NCI-H1092 treated with DMSO at 0.1 percent for 48 hours (cell line): ENCODE results near the gene LAGE3.

Experiments used
- DNase-seq: peaks from one replicate; lab custom pipeline; 2025; lab: John Stamatoyannopoulos, UW

LAGE3 gene

DNA sequence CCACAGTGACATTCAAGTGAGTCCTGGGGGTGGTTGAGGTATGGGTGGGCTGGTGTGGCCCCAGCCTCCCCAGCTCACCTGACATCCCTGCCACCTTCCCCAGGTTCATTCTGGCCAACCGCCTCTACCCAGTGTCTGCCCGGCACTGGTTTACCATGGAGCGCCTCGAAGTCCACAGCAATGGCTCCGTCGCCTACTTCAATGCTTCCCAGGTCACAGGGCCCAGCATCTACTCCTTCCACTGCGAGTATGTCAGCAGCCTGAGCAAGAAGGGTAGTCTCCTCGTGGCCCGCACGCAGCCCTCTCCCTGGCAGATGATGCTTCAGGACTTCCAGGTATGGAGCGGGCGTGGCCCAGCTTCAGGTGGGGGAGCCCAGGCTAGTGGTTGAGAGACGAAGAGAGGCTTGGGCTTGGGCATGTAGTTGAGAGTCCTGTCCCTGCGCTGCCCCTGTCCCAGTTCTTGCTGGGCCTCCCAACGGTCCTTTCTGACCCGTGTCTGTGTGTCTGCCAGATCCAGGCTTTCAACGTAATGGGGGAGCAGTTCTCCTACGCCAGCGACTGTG lies 43.8 kb downstream of the LAGE3 start:
- no peak for DNase-seq

GRCh38 chrX:154434394-154435168 lies 44.5 kb downstream of the LAGE3 start:
- DNase-seq: no peak

DNA sequence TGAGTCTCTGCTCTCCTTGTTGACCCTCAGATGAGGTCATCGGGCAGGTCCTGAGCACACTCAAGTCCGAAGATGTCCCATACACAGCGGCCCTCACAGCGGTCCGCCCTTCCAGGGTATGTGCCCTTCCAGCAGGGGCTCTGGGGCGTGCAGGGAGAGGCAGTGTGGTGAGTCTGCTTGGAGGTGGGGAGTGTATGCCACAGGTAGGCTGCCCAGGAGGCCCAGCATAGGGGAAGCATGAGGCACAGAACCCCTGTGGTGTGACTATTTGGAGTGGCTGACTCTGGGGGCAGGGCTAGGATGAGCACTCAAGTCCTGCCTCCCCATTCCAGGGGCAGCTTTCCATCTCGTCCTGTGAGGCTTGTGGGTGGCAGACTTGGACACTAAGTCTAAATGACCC lies 45.5 kb downstream of the LAGE3 start:
- no peak for DNase-seq

- DNase-seq: no peak
Observed at GRCh38 chrX:154432210-154432609, 46.9 kb downstream of the LAGE3 start.

GRCh38 chrX:154431341-154431740 lies 47.7 kb downstream of the LAGE3 start:
- DNase-seq: no peak

- no peak for DNase-seq
Observed at GRCh38 chrX:154430916-154431315, 48.2 kb downstream of the LAGE3 start.

DNA sequence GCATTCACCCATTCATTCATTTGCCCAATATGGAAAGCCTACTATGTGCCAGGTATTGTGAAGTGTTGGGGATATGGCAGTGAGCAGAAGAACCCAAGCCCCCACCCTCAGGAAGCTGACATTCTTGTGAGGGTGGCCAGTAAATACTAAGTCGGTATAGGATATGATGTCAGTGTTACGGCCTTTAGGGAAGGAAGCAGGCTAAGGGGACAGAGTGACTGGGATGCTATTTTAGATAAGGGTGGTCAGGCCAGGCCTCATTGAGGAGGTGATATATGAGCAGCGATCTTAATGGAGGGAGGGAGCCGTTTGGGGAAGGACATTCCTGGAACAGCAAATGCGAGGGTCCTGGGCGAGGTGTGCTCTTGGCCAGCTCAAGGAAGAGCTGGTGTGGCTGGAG lies 48.6 kb downstream of the LAGE3 start:
- no peak for DNase-seq

DNA sequence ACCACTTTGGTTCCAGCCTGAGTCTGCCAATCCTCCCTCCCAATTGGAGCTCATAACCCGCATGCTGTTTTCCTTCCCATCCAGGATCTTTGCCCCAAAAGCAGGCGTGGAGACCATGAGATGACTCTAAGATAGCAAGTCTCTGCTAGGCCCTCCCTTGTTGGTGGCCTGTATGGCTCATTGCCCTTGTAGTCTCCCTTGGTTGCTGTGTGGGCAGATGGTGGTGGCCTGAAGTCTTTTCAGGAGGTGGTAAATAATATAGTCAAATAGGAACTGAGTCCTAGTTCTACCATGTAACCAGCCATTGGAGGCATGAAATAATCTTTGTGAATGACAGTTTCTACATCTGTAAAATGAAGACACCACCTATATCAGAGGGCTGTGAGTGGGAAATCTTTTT lies 49.4 kb downstream of the LAGE3 start:
- no peak for DNase-seq

DNA sequence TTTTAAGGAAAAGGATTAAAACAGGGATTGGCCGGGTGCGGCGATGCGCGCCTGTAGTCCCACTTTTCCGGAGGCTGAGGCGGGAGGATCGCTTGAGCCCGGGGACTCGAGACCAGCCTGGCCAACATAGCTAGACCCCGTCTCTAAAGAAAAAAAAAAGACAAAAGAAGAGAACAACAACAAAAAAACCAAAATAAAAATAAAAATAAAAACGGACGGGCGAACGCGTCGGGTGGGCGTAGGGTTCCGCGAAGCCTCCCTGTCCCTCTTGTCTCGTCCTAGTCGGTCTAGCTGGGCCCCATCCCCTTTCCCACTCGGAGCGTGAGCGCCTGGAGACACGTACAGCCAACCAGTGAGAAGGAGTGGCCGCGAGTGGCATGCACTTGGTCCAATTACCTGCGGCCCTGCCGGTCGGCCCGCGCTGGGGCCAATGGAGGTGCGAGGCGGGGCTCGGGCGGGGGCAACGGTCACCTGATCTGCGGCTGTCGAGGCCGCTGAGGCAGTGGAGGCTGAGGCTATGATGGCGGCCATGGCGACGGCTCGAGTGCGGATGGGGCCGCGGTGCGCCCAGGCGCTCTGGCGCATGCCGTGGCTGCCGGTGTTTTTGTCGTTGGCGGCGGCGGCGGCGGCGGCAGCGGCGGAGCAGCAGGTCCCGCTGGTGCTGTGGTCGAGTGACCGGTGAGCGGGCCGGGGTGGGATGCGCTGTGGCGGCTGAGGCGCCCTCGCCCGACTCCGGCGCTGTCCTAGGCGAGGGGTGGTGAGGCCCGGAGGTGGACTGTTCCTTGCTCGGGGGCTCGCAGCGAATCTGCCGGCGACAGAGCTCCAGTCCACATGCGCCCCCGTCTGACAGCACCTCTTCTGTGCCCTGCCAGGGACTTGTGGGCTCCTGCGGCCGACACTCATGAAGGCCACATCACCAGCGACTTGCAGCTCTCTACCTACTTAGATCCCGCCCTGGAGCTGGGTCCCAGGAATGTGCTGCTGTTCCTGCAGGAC lies 50.6 kb downstream of the LAGE3 start, which contains the start of gene ATP6AP1:
Gene ATP6AP1 (plus strand): TSS at position 502 of the 996 bp plus-strand sequence. CDS start 16 bp downstream, at position 518.
- DNase-seq: peak; percentile 95
